ENCODE data around the gene MYO18B.

Gene MYO18B

GRCh38 chr22:25883482-25884033, 141.6 kb downstream of the MYO18B start:
- TF ChIP-seq TCF4 (CRISPR knock-in tag; IDR thresholded peaks at IDR 0.05; ENCODE audit: borderline replicate concordance) (no peak), ISL1 (CRISPR knock-in tag; IDR thresholded peaks at IDR 0.05) (no peak)

GRCh38 chr22:25884121-25884520, 142.1 kb downstream of the MYO18B start:
- no peak for TF ChIP-seq ZFP3 (CRISPR knock-in tag; IDR thresholded peaks at IDR 0.05)
- ATAC-seq, result no peak

More at GRCh38 chr22:25883482-25884033, 141.6 kb downstream of the MYO18B start:
- no peak for ATAC-seq

GRCh38 chr22:25888399-25889054, 146.5 kb downstream of the MYO18B start:
- ATAC-seq, result no peak
- TF ChIP-seq ESRRG (CRISPR knock-in tag; IDR thresholded peaks at IDR 0.05) (no peak), BACH2 (CRISPR knock-in tag; IDR thresholded peaks at IDR 0.05; ENCODE audit: borderline replicate concordance) (no peak), OSR1 (CRISPR knock-in tag; IDR thresholded peaks at IDR 0.05) (no peak), SNAI2 (CRISPR knock-in tag; IDR thresholded peaks at IDR 0.05) (no peak)

GRCh38 chr22:25890651-25891050, 148.7 kb downstream of the MYO18B start:
- ATAC-seq, result no peak
- TF ChIP-seq ZNF8 (CRISPR knock-in tag; IDR thresholded peaks at IDR 0.05) (no peak), POU6F1 (CRISPR knock-in tag; IDR thresholded peaks at IDR 0.05; ENCODE audit: borderline replicate concordance, low read depth) (no peak), PPARA (CRISPR knock-in tag; IDR thresholded peaks at IDR 0.05; ENCODE audit: borderline replicate concordance) (no peak), RARB (CRISPR knock-in tag; IDR thresholded peaks at IDR 0.05) (no peak), ZNF70 (CRISPR knock-in tag; IDR thresholded peaks at IDR 0.05) (no peak), TSHZ2 (CRISPR knock-in tag; IDR thresholded peaks at IDR 0.05) (no peak), OSR1 (CRISPR knock-in tag; IDR thresholded peaks at IDR 0.05) (no peak), ZFP3 (CRISPR knock-in tag; IDR thresholded peaks at IDR 0.05) (no peak), ZFP30 (CRISPR knock-in tag; IDR thresholded peaks at IDR 0.05) (no peak), ARNTL (CRISPR knock-in tag; IDR thresholded peaks at IDR 0.05; ENCODE audit: borderline replicate concordance, low read depth) (no peak), GLIS3 (CRISPR knock-in tag; IDR thresholded peaks at IDR 0.05) (no peak), CSDC2 (CRISPR knock-in tag; IDR thresholded peaks at IDR 0.05) (no peak), ISL1 (CRISPR knock-in tag; IDR thresholded peaks at IDR 0.05) (no peak), ZNF565 (CRISPR knock-in tag; conservative IDR thresholded peaks at IDR 0.05; ENCODE audit: low read depth) (no peak), CSRNP3 (CRISPR knock-in tag; IDR thresholded peaks at IDR 0.05) (no peak), TCF4 (CRISPR knock-in tag; IDR thresholded peaks at IDR 0.05; ENCODE audit: borderline replicate concordance) (no peak), ZC3H10 (CRISPR knock-in tag; IDR thresholded peaks at IDR 0.05) (no peak), BACH2 (CRISPR knock-in tag; IDR thresholded peaks at IDR 0.05; ENCODE audit: borderline replicate concordance) (no peak), SNAI2 (CRISPR knock-in tag; IDR thresholded peaks at IDR 0.05) (no peak)

GRCh38 chr22:25892678-25893077, 150.7 kb downstream of the MYO18B start:
- no peak for ATAC-seq
- TF ChIP-seq ZNF70 (CRISPR knock-in tag; IDR thresholded peaks at IDR 0.05) (no peak), BACH2 (CRISPR knock-in tag; IDR thresholded peaks at IDR 0.05; ENCODE audit: borderline replicate concordance) (no peak), POU6F1 (CRISPR knock-in tag; IDR thresholded peaks at IDR 0.05; ENCODE audit: borderline replicate concordance, low read depth) (no peak), CSDC2 (CRISPR knock-in tag; IDR thresholded peaks at IDR 0.05) (no peak), ZNF8 (CRISPR knock-in tag; IDR thresholded peaks at IDR 0.05) (no peak), ZFP30 (CRISPR knock-in tag; IDR thresholded peaks at IDR 0.05) (no peak), TSHZ2 (CRISPR knock-in tag; IDR thresholded peaks at IDR 0.05) (no peak), ARNTL (CRISPR knock-in tag; IDR thresholded peaks at IDR 0.05; ENCODE audit: borderline replicate concordance, low read depth) (no peak), SNAI2 (CRISPR knock-in tag; IDR thresholded peaks at IDR 0.05) (no peak), ZNF565 (CRISPR knock-in tag; conservative IDR thresholded peaks at IDR 0.05; ENCODE audit: low read depth) (no peak)
